Fibroblast of lung (primary cell): ENCODE results near the gene SUPT3H.

ENCODE experiments used
- EZH2 ChIP-seq: IDR thresholded peaks from 2 replicates; pipeline ENCODE4 v1.5.1; 2012; ENCODE audit warnings: low read length, control low read depth, mild to moderate bottlenecking; ENCODE audit errors: missing control alignments
- TF ChIP-seq, protein P1 (sequence below), 2 donors: IDR thresholded peaks in 1 of 2; conservative IDR thresholded peaks in 1 of 2; 1 replicate in 1 of 2; 2 replicates in 1 of 2; pipeline ENCODE4 v1.5.1; 2011 to 2012; ENCODE audit warnings: low read length in 2 of 2, control low read depth in 1 of 2, inconsistent platforms in 1 of 2, low read depth in 1 of 2, mild to moderate bottlenecking in 1 of 2

DNA sequence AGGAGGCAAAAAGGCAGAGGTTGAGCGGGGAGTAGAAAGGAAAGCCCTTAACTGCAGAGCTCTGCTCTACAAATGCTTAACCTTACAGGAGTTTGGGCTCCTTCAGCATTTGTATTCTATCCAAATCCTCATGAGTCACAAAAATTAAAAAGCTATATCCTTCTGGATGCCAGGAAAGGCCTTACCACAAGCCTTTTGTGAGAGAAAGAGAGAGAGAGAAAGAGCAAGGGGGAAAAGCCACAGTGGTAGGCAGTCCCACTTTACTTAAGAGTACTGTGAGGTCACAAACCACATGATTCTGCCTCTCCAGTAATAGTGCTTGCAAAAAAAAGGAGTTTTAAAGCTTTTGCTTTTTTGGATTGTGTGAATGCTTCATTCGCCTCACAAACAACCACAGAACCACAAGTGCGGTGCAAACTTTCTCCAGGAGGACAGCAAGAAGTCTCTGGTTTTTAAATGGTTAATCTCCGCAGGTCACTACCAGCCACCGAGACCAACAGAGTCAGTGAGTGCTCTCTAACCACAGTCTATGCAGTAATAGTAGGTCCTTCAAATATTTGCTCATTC, 49.7 kb downstream of the SUPT3H start, which contains the start of gene RUNX2:
- TF ChIP-seq, protein P1, sequence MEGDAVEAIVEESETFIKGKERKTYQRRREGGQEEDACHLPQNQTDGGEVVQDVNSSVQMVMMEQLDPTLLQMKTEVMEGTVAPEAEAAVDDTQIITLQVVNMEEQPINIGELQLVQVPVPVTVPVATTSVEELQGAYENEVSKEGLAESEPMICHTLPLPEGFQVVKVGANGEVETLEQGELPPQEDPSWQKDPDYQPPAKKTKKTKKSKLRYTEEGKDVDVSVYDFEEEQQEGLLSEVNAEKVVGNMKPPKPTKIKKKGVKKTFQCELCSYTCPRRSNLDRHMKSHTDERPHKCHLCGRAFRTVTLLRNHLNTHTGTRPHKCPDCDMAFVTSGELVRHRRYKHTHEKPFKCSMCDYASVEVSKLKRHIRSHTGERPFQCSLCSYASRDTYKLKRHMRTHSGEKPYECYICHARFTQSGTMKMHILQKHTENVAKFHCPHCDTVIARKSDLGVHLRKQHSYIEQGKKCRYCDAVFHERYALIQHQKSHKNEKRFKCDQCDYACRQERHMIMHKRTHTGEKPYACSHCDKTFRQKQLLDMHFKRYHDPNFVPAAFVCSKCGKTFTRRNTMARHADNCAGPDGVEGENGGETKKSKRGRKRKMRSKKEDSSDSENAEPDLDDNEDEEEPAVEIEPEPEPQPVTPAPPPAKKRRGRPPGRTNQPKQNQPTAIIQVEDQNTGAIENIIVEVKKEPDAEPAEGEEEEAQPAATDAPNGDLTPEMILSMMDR (conservative IDR thresholded peaks at IDR 0.05 in 1 of 2, IDR thresholded peaks at IDR 0.05 in 1 of 2; ENCODE audit: low read depth in 1 of 2, low read length in 2 of 2) = no peak
- no peak for TF ChIP-seq EZH2
